Measurements from ENCODE around the gene PAM16. TPM values are rescaled to one million over a fixed set of nuclear protein-coding genes. Genes with fewer than 3 reads are reported as not detected.

Gene PAM16
- total RNA-seq, 1 donor = 17.4 TPM

GRCh38 chr16:4369007-4369733, 18.0 kb upstream of the PAM16 start:
- H3K27me3 ChIP-seq (ENCODE audit: insufficient read depth, low read length) = no peaks in the 10 kb centered on the region
- H3K9me3 ChIP-seq (ENCODE audit: low read depth, low read length) = no peaks in the 10 kb centered on the region
- no peak overlapping the region for H3K4me3 ChIP-seq (ENCODE audit: insufficient read depth, low read length)
- H3K79me2 ChIP-seq (ENCODE audit: insufficient read depth, low read length) = peaks cover 23% of the 10 kb centered on the region
- H2AFZ ChIP-seq (ENCODE audit: low read length) = no peak overlapping the region
- H3K4me1 ChIP-seq (ENCODE audit: insufficient read depth, low read length) = peaks cover 34% of the 10 kb centered on the region
- no peaks in the 10 kb centered on the region for H3K36me3 ChIP-seq (ENCODE audit: insufficient read depth, low read length)
- peak overlapping the region; percentile 7 for H3K27ac ChIP-seq (ENCODE audit: low read depth, low read length)
- H4K20me1 ChIP-seq (ENCODE audit: insufficient read depth, low read length) = peaks cover 30% of the 10 kb centered on the region
- peak; percentile 96 for DNase-seq (ENCODE audit: insufficient read length, low spot score, missing footprints)
- no peak for TF ChIP-seq CTCF (IDR thresholded peaks at IDR 0.05; ENCODE audit: extremely low read depth, low read depth, low read length)
- H3K4me2 ChIP-seq (ENCODE audit: insufficient read depth, low read length) = peak overlapping the region; percentile 39

- H3K9me3 ChIP-seq (ENCODE audit: low read depth, low read length) = no peaks in the 10 kb centered on the region
- H4K20me1 ChIP-seq (ENCODE audit: insufficient read depth, low read length) = peaks cover 15% of the 10 kb centered on the region
- H3K36me3 ChIP-seq (ENCODE audit: insufficient read depth, low read length) = no peaks in the 10 kb centered on the region
- DNase-seq (ENCODE audit: insufficient read length, low spot score, missing footprints) = no peak
- TF ChIP-seq CTCF (IDR thresholded peaks at IDR 0.05; ENCODE audit: extremely low read depth, low read depth, low read length) = no peak
- H2AFZ ChIP-seq (ENCODE audit: low read length) = no peak overlapping the region
- no peaks in the 10 kb centered on the region for H3K27me3 ChIP-seq (ENCODE audit: insufficient read depth, low read length)
- H3K79me2 ChIP-seq (ENCODE audit: insufficient read depth, low read length) = peaks cover 7% of the 10 kb centered on the region
- no peak overlapping the region for H3K4me2 ChIP-seq (ENCODE audit: insufficient read depth, low read length)
- peaks cover 31% of the 10 kb centered on the region for H3K4me1 ChIP-seq (ENCODE audit: insufficient read depth, low read length)
- H3K27ac ChIP-seq (ENCODE audit: low read depth, low read length) = no peak overlapping the region
- H3K4me3 ChIP-seq (ENCODE audit: insufficient read depth, low read length) = no peak overlapping the region
These were observed 16.3 kb upstream of the PAM16 start for GRCh38 chr16:4367393-4367856.

- DNase-seq (ENCODE audit: insufficient read length, low spot score, missing footprints) = no peak
- Histone ChIP-seq H3K4me3 (ENCODE audit: insufficient read depth, low read length) (no peak overlapping the region), H3K36me3 (ENCODE audit: insufficient read depth, low read length) (no peaks in the 10 kb centered on the region), H3K4me2 (ENCODE audit: insufficient read depth, low read length) (no peak overlapping the region), H3K27me3 (ENCODE audit: insufficient read depth, low read length) (no peaks in the 10 kb centered on the region), H3K4me1 (ENCODE audit: insufficient read depth, low read length) (peaks cover 26% of the 10 kb centered on the region), H4K20me1 (ENCODE audit: insufficient read depth, low read length) (peaks cover 6% of the 10 kb centered on the region), H3K79me2 (ENCODE audit: insufficient read depth, low read length) (no peaks in the 10 kb centered on the region), H3K9me3 (ENCODE audit: low read depth, low read length) (no peaks in the 10 kb centered on the region), H3K27ac (ENCODE audit: low read depth, low read length) (no peak overlapping the region), H2AFZ (ENCODE audit: low read length) (no peak overlapping the region)
- no peak for TF ChIP-seq CTCF (IDR thresholded peaks at IDR 0.05; ENCODE audit: extremely low read depth, low read depth, low read length)
These were observed 14.9 kb upstream of the PAM16 start for GRCh38 chr16:4366016-4366415.

- Histone ChIP-seq H4K20me1 (ENCODE audit: insufficient read depth, low read length) (peaks cover 4% of the 10 kb centered on the region), H3K27ac (ENCODE audit: low read depth, low read length) (no peak overlapping the region), H3K9me3 (ENCODE audit: low read depth, low read length) (no peaks in the 10 kb centered on the region), H3K4me1 (ENCODE audit: insufficient read depth, low read length) (peaks cover 22% of the 10 kb centered on the region), H2AFZ (ENCODE audit: low read length) (no peak overlapping the region), H3K79me2 (ENCODE audit: insufficient read depth, low read length) (no peaks in the 10 kb centered on the region), H3K36me3 (ENCODE audit: insufficient read depth, low read length) (no peaks in the 10 kb centered on the region), H3K27me3 (ENCODE audit: insufficient read depth, low read length) (no peaks in the 10 kb centered on the region), H3K4me3 (ENCODE audit: insufficient read depth, low read length) (no peak overlapping the region), H3K4me2 (ENCODE audit: insufficient read depth, low read length) (no peak overlapping the region)
- DNase-seq (ENCODE audit: insufficient read length, low spot score, missing footprints) = no peak
- no peak for TF ChIP-seq CTCF (IDR thresholded peaks at IDR 0.05; ENCODE audit: extremely low read depth, low read depth, low read length)
These were observed 14.5 kb upstream of the PAM16 start for GRCh38 chr16:4365615-4366014.

Measured in osteoblast (primary cell).